GM18505 (cell line): ENCODE data around the gene NMNAT3.

Experiments
- ATAC-seq: cut with Tn5 transposase; IDR thresholded peaks from one replicate; pipeline ENCODE4 v1.9.1; 2021; ENCODE audit not compliant: unreplicated experiment
- POLR2A ChIP-seq: IDR thresholded peaks from 4 replicates; pipeline ENCODE4 v1.6.1; 2011; ENCODE audit warnings: borderline replicate concordance; ENCODE audit not compliant: insufficient read depth, insufficient read length; ENCODE audit errors: extremely low read depth

NMNAT3 gene

GRCh38 chr3:139689708-139690228, 12.0 kb upstream of the NMNAT3 start:
- TF ChIP-seq POLR2A = no peak
- ATAC-seq = no peak

- no peak for TF ChIP-seq POLR2A
- no peak for ATAC-seq
Measured at GRCh38 chr3:139689122-139689521, 11.3 kb upstream of the NMNAT3 start.

DNA sequence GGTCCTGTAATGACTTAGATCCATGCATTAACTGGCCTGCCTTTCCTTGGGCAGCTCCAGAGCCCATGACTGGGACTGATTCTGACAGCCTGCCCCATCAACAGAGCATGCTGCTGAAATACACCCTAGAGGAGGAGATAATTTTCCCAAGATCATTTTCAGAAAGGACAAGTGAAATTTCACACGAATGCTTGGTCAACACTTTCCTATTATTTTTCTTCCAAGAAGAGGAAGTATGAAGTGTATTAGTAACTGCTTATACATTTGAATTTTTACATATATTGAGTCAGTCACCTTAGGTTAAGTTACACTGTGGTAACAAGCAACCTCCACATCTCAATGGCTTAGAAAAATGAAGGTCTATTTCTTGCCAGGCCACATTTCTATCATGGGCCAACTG, 9.7 kb upstream of the NMNAT3 start:
- no peak for TF ChIP-seq POLR2A
- no peak for ATAC-seq

GRCh38 chr3:139686624-139687023, 8.9 kb upstream of the NMNAT3 start:
- TF ChIP-seq POLR2A = no peak

GRCh38 chr3:139686206-139686605, 8.4 kb upstream of the NMNAT3 start:
- no peak for TF ChIP-seq POLR2A
- no peak for ATAC-seq

More at GRCh38 chr3:139686624-139687023, 8.9 kb upstream of the NMNAT3 start:
- no peak for ATAC-seq

- no peak for ATAC-seq
- TF ChIP-seq POLR2A = no peak
Measured at GRCh38 chr3:139679220-139679775, 1.5 kb upstream of the NMNAT3 start.

- no peak for TF ChIP-seq POLR2A
- ATAC-seq = no peak
Measured at GRCh38 chr3:139676632-139677387, 962 bp downstream of the NMNAT3 start.

- TF ChIP-seq POLR2A = no peak
- no peak for ATAC-seq
Measured at GRCh38 chr3:139676108-139676507, 1.7 kb downstream of the NMNAT3 start.

GRCh38 chr3:139675327-139675726, 2.4 kb downstream of the NMNAT3 start:
- no peak for TF ChIP-seq POLR2A
- ATAC-seq = no peak

GRCh38 chr3:139674571-139675260, 3.1 kb downstream of the NMNAT3 start:
- no peak for TF ChIP-seq POLR2A
- no peak for ATAC-seq

- no peak for ATAC-seq
- no peak for TF ChIP-seq POLR2A
Measured at GRCh38 chr3:139672884-139673283, 4.9 kb downstream of the NMNAT3 start.

- no peak for ATAC-seq
- no peak for TF ChIP-seq POLR2A
Measured at GRCh38 chr3:139671863-139672646, 5.7 kb downstream of the NMNAT3 start.

GRCh38 chr3:139671107-139671506, 6.7 kb downstream of the NMNAT3 start:
- ATAC-seq = no peak
- no peak for TF ChIP-seq POLR2A
